MM.1S (cell line): ENCODE results near the gene OTUD6A.

Experiments used
- DNase-seq: peaks from one replicate; pipeline ENCODE4 v3.0.0-alpha.2; 2015
- H2AFZ ChIP-seq: fragments of 300-600 bp; sonication (generic); 2 replicates; pipeline ENCODE4 v1.6.0; 2016; ENCODE audit warnings: antibody characterized with exemption, low read length
- H3F3A ChIP-seq: fragments of 300-600 bp; sonication (generic); 2 replicates; pipeline ENCODE4 v1.6.1; 2016; ENCODE audit warnings: mild to moderate bottlenecking, antibody characterized with exemption, low read length, moderate library complexity, mixed read lengths; ENCODE audit not compliant: insufficient read depth
- H3K27ac ChIP-seq: fragments of 300-600 bp; sonication (generic); 2 replicates; pipeline ENCODE4 v1.5.1; 2016; ENCODE audit warnings: mild to moderate bottlenecking, low read length
- H3K27me3 ChIP-seq: fragments of 300-600 bp; sonication (generic); replicated peaks from 2 replicates; pipeline ENCODE4 v1.6.0; 2016; ENCODE audit warnings: low read length; ENCODE audit not compliant: insufficient read depth
- H3K36me3 ChIP-seq: fragments of 300-600 bp; sonication (generic); replicated peaks from 2 replicates; pipeline ENCODE4 v1.6.1; 2016; ENCODE audit warnings: mild to moderate bottlenecking, low read length, mixed read lengths; ENCODE audit not compliant: insufficient read depth
- H3K4me1 ChIP-seq: fragments of 300-600 bp; sonication (generic); 2 replicates; pipeline ENCODE4 v1.6.1; 2016; ENCODE audit warnings: low read length, mixed read lengths
- H3K4me2 ChIP-seq: fragments of 300-600 bp; sonication (generic); 2 replicates; pipeline ENCODE4 v1.6.0; 2016; ENCODE audit warnings: low read depth, low read length
- H3K4me3 ChIP-seq: fragments of 300-600 bp; sonication (generic); 2 replicates; pipeline ENCODE4 v1.5.1; 2016; ENCODE audit warnings: low read length, mixed read lengths
- H3K79me2 ChIP-seq: fragments of 300-600 bp; sonication (generic); 2 replicates; pipeline ENCODE4 v1.6.1; 2016; ENCODE audit warnings: mixed run types, low read length, mixed read lengths
- H3K9ac ChIP-seq: fragments of 300-600 bp; sonication (generic); 2 replicates; pipeline ENCODE4 v1.6.1; 2016; ENCODE audit warnings: low read length, mixed read lengths
- H3K9me2 ChIP-seq: fragments of 300-600 bp; sonication (generic); replicated peaks from 2 replicates; pipeline ENCODE4 v1.6.1; 2016; ENCODE audit warnings: mild to moderate bottlenecking, low read length, mixed read lengths; ENCODE audit not compliant: insufficient read depth
- H3K9me3 ChIP-seq: fragments of 300-600 bp; sonication (generic); replicated peaks from 2 replicates; pipeline ENCODE4 v1.6.1; 2016; ENCODE audit warnings: mild to moderate bottlenecking, low read length, mixed read lengths; ENCODE audit not compliant: insufficient read depth
- H4K20me1 ChIP-seq: fragments of 300-600 bp; sonication (generic); 2 replicates; pipeline ENCODE4 v1.6.1; 2016; ENCODE audit warnings: mild to moderate bottlenecking, low read length, moderate library complexity, mixed read lengths; ENCODE audit not compliant: insufficient read depth
- EZH2 ChIP-seq: fragments of 300-600 bp; sonication (generic); optimal IDR thresholded peaks from 2 replicates; pipeline ENCODE3; 2017; ENCODE audit warnings: low read depth, mild to moderate bottlenecking, antibody characterized with exemption, low read length, mixed read lengths
- EZH2phosphoT487 ChIP-seq: fragments of 300-600 bp; sonication (generic); IDR thresholded peaks from 2 replicates; pipeline ENCODE4 v1.6.1; 2018; ENCODE audit warnings: antibody characterized with exemption, low read length
- TF ChIP-seq, protein P1 (sequence below): fragments of 300-600 bp; sonication (generic); IDR thresholded peaks from 2 replicates; pipeline ENCODE4 v1.5.1; 2016; ENCODE audit warnings: antibody characterized with exemption, low read length, mixed read lengths

OTUD6A gene

DNA sequence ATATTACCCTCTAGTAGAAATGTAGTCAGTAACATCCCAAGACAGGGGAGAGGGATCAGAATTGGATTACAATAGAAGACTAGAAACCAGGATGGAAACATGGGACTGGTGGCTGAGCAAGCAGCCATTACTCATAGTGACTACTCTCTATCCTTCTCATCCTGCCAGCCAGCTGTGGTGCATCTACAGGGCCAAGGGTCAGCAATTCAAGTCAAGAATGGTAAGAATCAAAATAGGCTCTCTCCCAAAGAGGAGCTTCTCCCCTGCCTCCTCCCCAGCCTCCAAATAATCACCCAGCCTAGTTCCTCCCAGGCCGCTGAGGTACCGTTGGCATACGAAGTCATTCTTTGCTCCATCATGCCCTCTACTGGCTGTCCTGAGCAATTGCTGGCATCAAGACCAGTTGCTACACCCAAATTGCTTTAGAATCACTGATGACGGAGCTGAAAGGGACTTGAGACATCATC, 31.9 kb upstream of the OTUD6A start:
- H3K79me2 ChIP-seq, result no peaks in the 10 kb centered on the region
- H2AFZ ChIP-seq, result no peak overlapping the region
- H3K27ac ChIP-seq, result no peak overlapping the region
- no peaks in the 10 kb centered on the region for H3K9me3 ChIP-seq
- H3F3A ChIP-seq, result no peaks in the 10 kb centered on the region; the same call in 1 of the 2 replicates
- TF ChIP-seq EZH2phosphoT487 (no peak), EZH2 (no peak)
- TF ChIP-seq, protein P1, sequence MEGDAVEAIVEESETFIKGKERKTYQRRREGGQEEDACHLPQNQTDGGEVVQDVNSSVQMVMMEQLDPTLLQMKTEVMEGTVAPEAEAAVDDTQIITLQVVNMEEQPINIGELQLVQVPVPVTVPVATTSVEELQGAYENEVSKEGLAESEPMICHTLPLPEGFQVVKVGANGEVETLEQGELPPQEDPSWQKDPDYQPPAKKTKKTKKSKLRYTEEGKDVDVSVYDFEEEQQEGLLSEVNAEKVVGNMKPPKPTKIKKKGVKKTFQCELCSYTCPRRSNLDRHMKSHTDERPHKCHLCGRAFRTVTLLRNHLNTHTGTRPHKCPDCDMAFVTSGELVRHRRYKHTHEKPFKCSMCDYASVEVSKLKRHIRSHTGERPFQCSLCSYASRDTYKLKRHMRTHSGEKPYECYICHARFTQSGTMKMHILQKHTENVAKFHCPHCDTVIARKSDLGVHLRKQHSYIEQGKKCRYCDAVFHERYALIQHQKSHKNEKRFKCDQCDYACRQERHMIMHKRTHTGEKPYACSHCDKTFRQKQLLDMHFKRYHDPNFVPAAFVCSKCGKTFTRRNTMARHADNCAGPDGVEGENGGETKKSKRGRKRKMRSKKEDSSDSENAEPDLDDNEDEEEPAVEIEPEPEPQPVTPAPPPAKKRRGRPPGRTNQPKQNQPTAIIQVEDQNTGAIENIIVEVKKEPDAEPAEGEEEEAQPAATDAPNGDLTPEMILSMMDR, result peak; percentile 71
- peak; percentile 24 for DNase-seq
- H3K4me3 ChIP-seq, result no peak overlapping the region
- no peaks in the 10 kb centered on the region for H4K20me1 ChIP-seq
- no peaks in the 10 kb centered on the region for H3K4me1 ChIP-seq
- no peak overlapping the region for H3K9ac ChIP-seq
- no peaks in the 10 kb centered on the region for H3K27me3 ChIP-seq
- no peaks in the 10 kb centered on the region for H3K36me3 ChIP-seq
- H3K4me2 ChIP-seq, result no peak overlapping the region
- no peaks in the 10 kb centered on the region for H3K9me2 ChIP-seq

DNA sequence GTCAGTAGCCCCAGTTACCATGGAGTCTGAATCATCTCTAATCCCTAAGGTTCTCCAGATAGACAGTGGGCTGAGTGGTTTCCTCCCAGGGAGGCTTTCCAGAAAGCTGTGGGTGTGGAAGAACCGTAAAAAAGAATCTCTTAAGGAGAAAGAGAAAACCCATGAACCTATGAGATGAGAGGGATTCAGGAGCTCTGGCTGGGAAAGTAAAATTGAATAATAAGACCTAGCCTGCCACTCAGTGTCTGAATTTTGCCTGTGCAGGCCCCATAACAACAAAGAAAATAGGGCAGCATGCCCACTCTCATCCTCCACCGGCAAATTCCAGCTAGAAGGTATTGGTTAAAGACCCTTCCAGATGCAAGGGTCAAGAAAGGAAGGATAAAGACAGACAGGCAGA, 29.5 kb upstream of the OTUD6A start:
- TF ChIP-seq EZH2 (no peak), EZH2phosphoT487 (no peak)
- TF ChIP-seq, protein P1, result no peak
- Histone ChIP-seq H3F3A (no peaks in the 10 kb centered on the region), H3K4me2 (no peak overlapping the region), H3K9me2 (no peaks in the 10 kb centered on the region), H3K27ac (no peak overlapping the region), H3K36me3 (no peaks in the 10 kb centered on the region), H2AFZ (no peak overlapping the region), H4K20me1 (no peaks in the 10 kb centered on the region), H3K4me1 (no peaks in the 10 kb centered on the region), H3K27me3 (no peaks in the 10 kb centered on the region), H3K9me3 (no peaks in the 10 kb centered on the region), H3K9ac (no peak overlapping the region), H3K79me2 (no peaks in the 10 kb centered on the region), H3K4me3 (no peak overlapping the region)
- no peak for DNase-seq

DNA sequence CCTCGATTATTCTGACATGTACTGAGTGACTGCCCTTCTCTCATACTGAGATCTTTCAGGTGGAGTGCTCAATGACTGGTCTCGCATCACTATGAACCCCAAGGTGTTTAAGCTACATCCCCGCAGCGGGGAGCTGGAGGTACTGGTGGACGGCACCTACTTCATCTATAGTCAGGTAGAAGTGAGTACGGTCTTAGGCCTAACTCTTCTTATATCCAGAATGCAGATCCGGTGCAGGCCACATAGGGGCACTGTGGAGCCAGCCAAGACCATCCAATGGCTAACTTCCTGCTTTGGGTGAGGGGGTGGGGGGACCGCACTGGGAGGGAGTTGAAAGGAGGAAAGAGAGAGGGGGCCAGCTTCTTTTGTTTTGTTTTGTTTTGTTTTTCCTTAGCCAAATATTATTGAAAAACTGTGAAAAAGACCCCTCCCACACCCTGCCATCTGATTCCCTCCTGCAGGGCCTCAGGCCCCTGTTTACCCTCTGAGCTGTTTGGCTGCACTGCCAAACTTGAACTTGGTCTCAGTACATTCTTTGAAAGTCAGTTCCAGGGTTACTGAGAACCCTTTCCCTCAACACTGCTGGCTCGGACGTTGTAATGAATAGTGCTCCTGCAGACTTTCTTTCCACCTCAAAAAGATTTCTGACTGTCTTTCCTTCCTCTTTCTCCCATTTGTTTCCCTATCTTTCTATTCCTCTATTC, 28.8 kb upstream of the OTUD6A start:
- Histone ChIP-seq H3K27me3 (no peaks in the 10 kb centered on the region), H3K4me2 (no peak overlapping the region)
- TF ChIP-seq, protein P1, result peak; percentile 46
- no peak for TF ChIP-seq EZH2

More for the DNA sequence above, 28.8 kb upstream of the OTUD6A start:
- no peaks in the 10 kb centered on the region for H4K20me1 ChIP-seq
- H3K9me2 ChIP-seq, result no peaks in the 10 kb centered on the region
- DNase-seq, result no peak
- no peaks in the 10 kb centered on the region for H3K4me1 ChIP-seq
- H3K27ac ChIP-seq, result no peak overlapping the region
- H3K79me2 ChIP-seq, result no peaks in the 10 kb centered on the region
- no peaks in the 10 kb centered on the region for H3K36me3 ChIP-seq
- no peak overlapping the region for H2AFZ ChIP-seq
- no peaks in the 10 kb centered on the region for H3F3A ChIP-seq
- H3K4me3 ChIP-seq, result no peak overlapping the region
- H3K9ac ChIP-seq, result no peak overlapping the region
- H3K9me3 ChIP-seq, result no peaks in the 10 kb centered on the region
